Peyer's patch (tissue), 4 donors: ENCODE data around the gene ZSCAN5B. TPM values are rescaled to one million over a fixed set of nuclear protein-coding genes. Genes with fewer than 3 reads are reported as not detected.

ENCODE experiments used
- DNase-seq, 3 donors: peaks; one replicate each; pipeline ENCODE4 v3.0.0-alpha.2; 2017 to 2019
- H3K27ac ChIP-seq, 4 donors: fragments of 200-600 bp; sonication (generic); one replicate each; pipeline ENCODE4 v1.5.1; 2016 to 2019
- H3K27me3 ChIP-seq, 2 donors: fragments of 200-600 bp; sonication (generic); one replicate each; pipeline ENCODE4 v1.5.1; 2019
- H3K36me3 ChIP-seq, 3 donors: fragments of 200-600 bp; sonication (generic); one replicate each; pipeline ENCODE4 v1.5.1; 2016 to 2019
- H3K4me1 ChIP-seq, 4 donors: fragments of 200-600 bp; sonication (generic); one replicate each; pipeline ENCODE4 v1.5.1; 2016 to 2019
- H3K4me3 ChIP-seq, 4 donors: fragments of 200-600 bp; sonication (generic); 1 replicate in 3 of 4; 2 replicates in 1 of 4; pipeline ENCODE4 v1.5.1; 2016 to 2019; ENCODE audit warnings: mild to moderate bottlenecking in 1 of 4
- H3K9me3 ChIP-seq, 4 donors: fragments of 200-600 bp; sonication (generic); one replicate each; pipeline ENCODE4 v1.5.1; 2016 to 2019; ENCODE audit warnings: mild to moderate bottlenecking in 1 of 4
- CTCF ChIP-seq, 6 experiments: fragments of 450-650 bp in 4 of 6; fragments of 200-600 bp in 2 of 6; sonication (generic) in 1 of 6; IDR thresholded peaks; one replicate each; pipeline ENCODE4 v1.5.1; 2017 to 2019; ENCODE audit warnings: antibody characterized with exemption in 6 of 6, mild to moderate bottlenecking in 3 of 6, moderate library complexity in 1 of 6
- POLR2A ChIP-seq, 2 donors: fragments of 450-650 bp; IDR thresholded peaks; one replicate each; pipeline ENCODE4 v1.5.1; 2017; ENCODE audit warnings: antibody characterized with exemption in 2 of 2, mild to moderate bottlenecking in 2 of 2, moderate library complexity in 2 of 2
- total RNA-seq, 4 donors: library from RNA; depleted of rRNA; stranded (reverse); fragments of >200 nt; gene quantifications; one replicate each; pipeline ENCODE4 v1.1.0, GENCODE V29; 2016

ZSCAN5B gene
- total RNA-seq, 4 donors from 2014 or later = not detected

GRCh38 chr19:56142897-56143434, 54.6 kb downstream of the ZSCAN5B start:
- H3K36me3 ChIP-seq = peaks cover 0 to 14% (median 0%) of the 10 kb centered on the region in 3 donors
- TF ChIP-seq POLR2A (IDR thresholded peaks at IDR 0.05) (no peak), CTCF (IDR thresholded peaks at IDR 0.05) (no peak)
- H3K27ac ChIP-seq = peak overlapping the region in 2 of 4 donors; percentile 84 to 86
- no peak for DNase-seq
- H3K27me3 ChIP-seq = no peaks in the 10 kb centered on the region
- H3K4me1 ChIP-seq = peaks cover 0 to 23% (median 2%) of the 10 kb centered on the region in 4 donors
- H3K9me3 ChIP-seq = no peaks in the 10 kb centered on the region
- H3K4me3 ChIP-seq = peak overlapping the region in 1 of 4 donors; percentile 69

DNA sequence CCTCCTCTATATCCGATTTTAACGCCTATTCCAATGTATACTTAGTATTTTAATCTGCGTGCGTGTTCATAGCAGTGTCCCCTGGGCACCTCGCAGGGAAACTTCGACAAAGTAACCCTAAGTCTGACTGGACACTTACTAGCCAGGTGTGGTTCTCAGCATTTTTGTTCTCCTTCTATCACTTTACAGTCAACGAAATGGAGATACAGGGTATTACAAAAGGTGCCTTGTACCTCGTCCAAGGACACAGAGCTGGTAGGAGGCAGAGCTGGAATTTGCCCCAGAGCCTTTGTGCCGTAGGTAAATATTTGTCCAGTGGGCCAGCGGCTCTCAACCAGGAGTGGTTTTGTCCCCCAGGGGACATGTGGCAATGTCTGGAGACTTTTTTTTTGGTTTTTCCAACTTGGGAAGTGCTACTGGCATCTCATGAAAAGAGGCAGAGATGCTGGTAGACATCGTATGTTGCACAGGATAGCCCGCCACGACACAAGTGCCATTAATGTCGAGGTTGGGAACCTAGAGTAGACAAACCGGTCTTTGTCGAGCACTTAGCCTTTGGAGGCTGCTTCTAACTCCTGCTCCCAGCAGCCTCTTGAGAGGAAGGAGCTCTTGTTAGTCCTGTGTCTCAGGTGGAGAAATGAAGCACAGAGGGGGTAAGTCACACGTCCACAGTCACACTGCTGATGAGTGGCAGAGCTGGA, 55.3 kb downstream of the ZSCAN5B start:
- DNase-seq = peak in 1 of 3 donors; percentile 68
- no peaks in the 10 kb centered on the region for H3K9me3 ChIP-seq
- TF ChIP-seq CTCF (IDR thresholded peaks at IDR 0.05) (no peak), POLR2A (IDR thresholded peaks at IDR 0.05) (peak in 1 of 2 donors; percentile 32)
- H3K27me3 ChIP-seq = no peaks in the 10 kb centered on the region
- peaks cover 0 to 7% (median 0%) of the 10 kb centered on the region in 3 donors for H3K36me3 ChIP-seq
- peak overlapping the region in 3 of 4 donors; percentile 50 to 71 (median 69) for H3K4me3 ChIP-seq
- peaks cover 0 to 23% (median 2%) of the 10 kb centered on the region in 4 donors for H3K4me1 ChIP-seq
- peak overlapping the region; percentile 67 to 86 (median 83) for H3K27ac ChIP-seq

DNA sequence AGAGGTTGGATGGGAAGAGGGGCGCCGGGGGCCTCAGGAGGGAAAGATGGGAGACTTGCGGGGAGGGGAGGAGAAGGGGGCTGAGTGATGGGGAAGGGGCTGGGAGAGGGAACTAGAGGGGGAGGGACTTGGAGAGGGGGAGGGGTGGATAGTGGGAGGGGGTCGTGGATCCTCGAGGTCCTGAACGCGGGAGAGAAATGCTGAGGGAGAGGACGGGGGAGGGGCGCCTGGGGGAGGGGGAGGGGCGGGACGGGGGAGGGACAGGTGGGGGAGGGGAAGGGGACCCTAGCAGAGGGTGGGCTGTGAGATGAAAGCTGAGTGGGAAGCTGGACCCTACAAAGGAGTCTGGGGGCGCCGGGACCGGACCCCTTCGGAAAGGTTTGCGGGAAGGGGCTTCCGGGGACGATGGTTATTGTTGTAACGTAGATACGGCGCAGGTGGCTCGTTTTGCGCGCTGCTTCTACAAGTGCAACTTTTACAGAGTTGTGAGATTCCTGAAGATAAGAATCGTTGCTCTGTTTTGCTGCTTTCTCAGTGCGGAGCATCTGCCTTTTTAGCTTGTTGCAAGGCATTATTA, 56.1 kb downstream of the ZSCAN5B start:
- DNase-seq = peak in 1 of 3 donors; percentile 41
- H3K4me1 ChIP-seq = peaks cover 0 to 23% (median 2%) of the 10 kb centered on the region in 4 donors
- H3K9me3 ChIP-seq = no peaks in the 10 kb centered on the region
- TF ChIP-seq POLR2A (IDR thresholded peaks at IDR 0.05) = no peak
- no peak for TF ChIP-seq CTCF (IDR thresholded peaks at IDR 0.05)
- peak overlapping the region; percentile 67 to 86 (median 83) for H3K27ac ChIP-seq
- H3K36me3 ChIP-seq = no peaks in the 10 kb centered on the region
- H3K4me3 ChIP-seq = peak overlapping the region; percentile 50 to 71 (median 62)
- H3K27me3 ChIP-seq = no peaks in the 10 kb centered on the region

DNA sequence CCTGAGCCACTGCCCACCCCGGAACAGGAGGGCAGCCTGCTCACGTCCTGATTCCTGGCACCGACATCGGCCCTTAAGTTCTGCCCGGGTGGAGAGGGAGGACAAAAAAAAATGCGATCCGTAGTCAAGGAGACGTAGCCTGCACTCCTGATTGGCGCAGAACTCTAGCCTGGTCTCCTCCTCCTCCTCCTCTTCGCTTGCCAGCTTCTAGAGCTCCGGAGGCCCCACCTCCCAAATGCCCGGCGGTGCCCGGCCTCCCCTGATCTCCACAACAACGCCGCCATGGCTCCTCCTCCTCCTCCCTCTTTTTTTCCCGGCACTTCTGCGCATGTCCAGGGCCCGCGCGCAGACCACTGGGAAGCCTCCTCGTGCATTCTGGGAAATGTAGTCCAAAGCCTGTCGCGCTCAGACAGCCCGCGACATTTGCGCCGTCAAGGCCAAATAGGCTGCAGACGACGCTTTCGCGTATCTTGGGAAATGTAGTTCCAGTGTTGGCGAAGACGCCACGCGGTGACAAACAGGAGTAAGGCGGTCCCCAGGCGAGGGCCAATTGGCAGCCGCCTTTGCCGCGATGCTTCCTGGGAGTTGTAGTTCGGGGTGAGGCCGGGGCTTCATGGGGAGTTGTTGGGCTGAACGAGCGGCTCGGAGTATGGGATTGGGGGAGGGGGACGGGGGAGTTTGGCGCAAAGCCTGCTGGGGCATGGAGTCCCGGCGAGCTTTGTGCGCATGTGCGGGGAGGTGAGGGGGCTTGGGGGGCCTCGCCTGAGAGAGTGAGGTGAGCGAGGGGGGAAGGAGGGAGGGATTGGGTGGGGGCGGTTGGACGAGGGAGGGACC, 56.8 kb downstream of the ZSCAN5B start, which contains the start of gene ZNF444:
TSS of gene ZNF444 (plus strand) at position 705 of the 834 bp plus-strand sequence. CDS start 5,625 bp downstream, outside the sequence.
- H3K27ac ChIP-seq = peak within 1 kb of the TSS; percentile 67 to 86 (median 83)
- TF ChIP-seq POLR2A (IDR thresholded peaks at IDR 0.05) (peak in 1 of 2 donors; percentile 32), CTCF (IDR thresholded peaks at IDR 0.05) (no peak)

More for the DNA sequence above, 56.8 kb downstream of the ZSCAN5B start, which contains the start of gene ZNF444:
- Histone ChIP-seq H3K4me3 (peak within 1 kb of the TSS; percentile 50 to 71 (median 62)), H3K27me3 (no peaks in the 10 kb centered on the region), H3K4me1 (peaks cover 0 to 23% (median 2%) of the 10 kb centered on the region in 4 donors), H3K9me3 (no peaks in the 10 kb centered on the region), H3K36me3 (no peaks in the 10 kb centered on the region)
- DNase-seq = peak; percentile 98 to 100 (median 99)
